Liver (tissue), 9 donors: Measurements from ENCODE around the gene ATP5F1D. TPM values are rescaled to one million over a fixed set of nuclear protein-coding genes. Genes with fewer than 3 reads are reported as not detected.

Experiments
- DNase-seq: peaks from one replicate; pipeline ENCODE4 v3.0.0-alpha.2; 2017; ENCODE audit warnings: low spot score
- H3K27ac ChIP-seq, 2 donors: one replicate each; pipeline ENCODE4 v1.7.0; 2013; ENCODE audit warnings: inconsistent platforms in 2 of 2, low read length in 2 of 2, control low read depth in 1 of 2, low read depth in 1 of 2, mild to moderate bottlenecking in 1 of 2
- H3K27me3 ChIP-seq, 4 donors: one replicate each; pipeline versions ENCODE4 v1.6.1 to v1.7.0; 2013; ENCODE audit warnings: low read length in 3 of 4, inconsistent platforms in 1 of 4, mild to moderate bottlenecking in 1 of 4, moderate library complexity in 1 of 4; ENCODE audit not compliant: control insufficient read depth in 4 of 4, insufficient read depth in 4 of 4
- H3K36me3 ChIP-seq, 4 donors: one replicate each; pipeline versions ENCODE4 v1.6.1 to v1.7.0; 2013; ENCODE audit warnings: low read length in 3 of 4, mild to moderate bottlenecking in 3 of 4, low read depth in 1 of 4, moderate library complexity in 1 of 4; ENCODE audit not compliant: control insufficient read depth in 4 of 4, insufficient read depth in 3 of 4
- H3K4me1 ChIP-seq, 4 donors: one replicate each; pipeline versions ENCODE4 v1.6.1 to v1.7.0; 2013; ENCODE audit warnings: low read length in 3 of 4, mild to moderate bottlenecking in 3 of 4, moderate library complexity in 1 of 4; ENCODE audit not compliant: control insufficient read depth in 4 of 4, insufficient read depth in 4 of 4
- H3K4me3 ChIP-seq, 3 donors: one replicate each; pipeline versions ENCODE4 v1.6.1 to v1.7.0; 2013; ENCODE audit warnings: low read length in 3 of 3, control low read depth in 1 of 3, low read depth in 1 of 3, mild to moderate bottlenecking in 1 of 3
- H3K9ac ChIP-seq, 2 donors: one replicate each; pipeline ENCODE4 v1.7.0; 2013; ENCODE audit warnings: low read length in 2 of 2, mild to moderate bottlenecking in 2 of 2, moderate library complexity in 2 of 2, control low read depth in 1 of 2, low read depth in 1 of 2
- H3K9me3 ChIP-seq, 4 donors: one replicate each; pipeline versions ENCODE4 v1.6.1 to v1.7.0; 2013; ENCODE audit warnings: low read length in 3 of 4; ENCODE audit not compliant: control insufficient read depth in 4 of 4
- EGR1 ChIP-seq, 2 donors: IDR thresholded peaks; 2 replicates each; pipeline ENCODE4 v1.6.1; 2016 to 2018; ENCODE audit warnings: antibody characterized with exemption in 2 of 2, low read depth in 2 of 2
- FOXA1 ChIP-seq: IDR thresholded peaks from 2 replicates; pipeline ENCODE4 v1.6.1; 2016; ENCODE audit warnings: antibody characterized with exemption
- FOXA2 ChIP-seq: IDR thresholded peaks from 2 replicates; pipeline ENCODE4 v1.6.1; 2016; ENCODE audit warnings: antibody characterized with exemption
- GABPA ChIP-seq, 2 donors: IDR thresholded peaks in 1 of 2; conservative IDR thresholded peaks in 1 of 2; 2 replicates each; pipeline ENCODE4 v1.6.1; 2016; ENCODE audit warnings: antibody characterized with exemption in 2 of 2, mild to moderate bottlenecking in 1 of 2, moderate library complexity in 1 of 2
- HNF4A ChIP-seq, 2 donors: conservative IDR thresholded peaks; 2 replicates each; pipeline ENCODE4 v1.6.1; 2016; ENCODE audit warnings: antibody characterized with exemption in 2 of 2, mild to moderate bottlenecking in 2 of 2
- HNF4G ChIP-seq: IDR thresholded peaks from 2 replicates; pipeline ENCODE4 v1.6.1; 2016; ENCODE audit warnings: antibody characterized with exemption
- JUND ChIP-seq, 2 donors: IDR thresholded peaks; 2 replicates each; pipeline ENCODE4 v1.6.1; 2016; ENCODE audit warnings: antibody characterized with exemption in 2 of 2
- RXRA ChIP-seq, 2 donors: IDR thresholded peaks; 2 replicates each; pipeline ENCODE4 v1.6.1; 2017 to 2018; ENCODE audit warnings: antibody characterized with exemption in 2 of 2, mild to moderate bottlenecking in 1 of 2
- SP1 ChIP-seq: IDR thresholded peaks from 2 replicates; pipeline ENCODE4 v1.6.1; 2018; ENCODE audit warnings: antibody characterized with exemption, mild to moderate bottlenecking
- TAF1 ChIP-seq: conservative IDR thresholded peaks from 2 replicates; pipeline ENCODE4 v1.6.1; 2016; ENCODE audit warnings: antibody characterized with exemption, mild to moderate bottlenecking
- YY1 ChIP-seq: IDR thresholded peaks from 2 replicates; pipeline ENCODE4 v1.6.1; 2016; ENCODE audit warnings: antibody characterized with exemption, mild to moderate bottlenecking
- WGBS: extraction: QIAGEN DNeasy Blood & Tissue Kit; methylation state at CpG from one replicate; pipeline ENCODE4 v1.1.7; 2013; 5-methylcytosine and 5-hydroxymethylcytosine counted together
- polyA plus RNA-seq, 2 donors: library from polyadenylated mRNA; stranded (reverse) in 1 of 2; unstranded in 1 of 2; fragments of 200-250 nt in 1 of 2; fragments of >200 nt in 1 of 2; fragmentation: Nextera tagmentation in 1 of 2; extraction: Ambion mirVana in 1 of 2; gene quantifications; one replicate each; pipeline versions ENCODE4 v1.2.1 to v1.2.3, GENCODE V29; 2013 to 2015
- total RNA-seq, 2 donors: library from RNA; depleted of rRNA; stranded (reverse); fragments of >200 nt; gene quantifications; one replicate each; pipeline ENCODE4 v1.2.3, GENCODE V29; 2014
- TF ChIP-seq, protein P1 (sequence below): fragments of 150-350 bp; IDR thresholded peaks from 2 replicates; pipeline ENCODE4 v1.5.1; 2017; ENCODE audit warnings: improper control_type of control experiment, low read depth, low read length; ENCODE audit not compliant: missing input control
- TF ChIP-seq, protein P2 (sequence below): IDR thresholded peaks from 2 replicates; pipeline ENCODE4 v1.6.1; 2016; ENCODE audit warnings: antibody characterized with exemption
- TF ChIP-seq, protein P3 (sequence below): IDR thresholded peaks from 2 replicates; pipeline ENCODE4 v1.6.1; 2016; ENCODE audit warnings: antibody characterized with exemption, mild to moderate bottlenecking
- TF ChIP-seq, protein P4 (sequence below): IDR thresholded peaks from 2 replicates; pipeline ENCODE4 v1.6.1; 2016; ENCODE audit warnings: antibody characterized with exemption
- donor health status: healthy.
- donor health status: healthy.
- donor health status: healthy.
- donor health status: healthy.
- donor health status: healthy.

The ATP5F1D gene
- total and polyA plus RNA-seq, 4 donors = 20.2 to 315 (median 145) TPM

DNA sequence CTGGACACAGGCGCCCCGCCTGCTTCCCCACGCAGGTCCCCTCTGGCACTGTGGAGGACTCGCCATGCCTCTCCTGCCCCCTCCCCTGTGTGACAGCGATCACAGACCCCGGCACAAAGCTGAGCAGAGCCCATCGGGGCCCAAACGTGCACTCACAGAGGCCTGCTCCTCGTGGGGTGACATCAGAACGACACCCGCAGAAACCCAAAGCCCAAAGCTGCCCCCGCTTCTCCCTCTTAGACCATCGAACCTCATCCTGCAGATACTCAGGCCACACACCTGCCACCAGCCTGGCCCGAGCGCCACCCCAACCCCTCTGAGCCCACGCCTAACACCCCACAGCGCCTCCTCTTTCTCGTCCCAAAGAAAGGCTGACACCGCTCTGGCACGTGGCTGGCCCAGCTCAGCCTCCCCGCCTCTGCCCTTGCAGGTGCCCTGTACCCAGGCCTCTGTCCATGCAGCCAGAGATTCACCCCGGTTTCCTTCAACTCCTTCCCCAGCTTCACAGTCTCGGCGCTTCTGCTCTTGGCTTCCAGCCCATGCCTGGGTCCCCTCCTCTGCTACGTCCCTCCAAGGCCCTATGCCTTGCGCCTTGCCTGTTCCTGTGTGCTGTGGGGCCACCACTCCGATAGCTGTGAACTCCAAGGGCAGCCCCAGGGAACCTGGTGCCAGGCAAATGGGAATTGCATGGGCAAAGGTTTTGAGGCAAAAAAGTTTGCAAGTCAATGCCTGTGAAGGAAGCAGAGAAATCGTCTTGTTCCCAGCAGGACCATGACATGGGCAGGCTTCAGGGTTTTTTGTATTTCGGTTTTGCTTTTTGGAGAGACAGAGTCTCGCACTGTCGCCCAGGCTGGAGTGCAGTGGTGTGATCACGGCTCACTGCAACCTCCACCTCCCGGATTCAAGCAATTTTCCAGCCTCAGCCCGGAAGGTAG is 2.9 kb upstream of the ATP5F1D start (continued):
- TF ChIP-seq, protein P1, sequence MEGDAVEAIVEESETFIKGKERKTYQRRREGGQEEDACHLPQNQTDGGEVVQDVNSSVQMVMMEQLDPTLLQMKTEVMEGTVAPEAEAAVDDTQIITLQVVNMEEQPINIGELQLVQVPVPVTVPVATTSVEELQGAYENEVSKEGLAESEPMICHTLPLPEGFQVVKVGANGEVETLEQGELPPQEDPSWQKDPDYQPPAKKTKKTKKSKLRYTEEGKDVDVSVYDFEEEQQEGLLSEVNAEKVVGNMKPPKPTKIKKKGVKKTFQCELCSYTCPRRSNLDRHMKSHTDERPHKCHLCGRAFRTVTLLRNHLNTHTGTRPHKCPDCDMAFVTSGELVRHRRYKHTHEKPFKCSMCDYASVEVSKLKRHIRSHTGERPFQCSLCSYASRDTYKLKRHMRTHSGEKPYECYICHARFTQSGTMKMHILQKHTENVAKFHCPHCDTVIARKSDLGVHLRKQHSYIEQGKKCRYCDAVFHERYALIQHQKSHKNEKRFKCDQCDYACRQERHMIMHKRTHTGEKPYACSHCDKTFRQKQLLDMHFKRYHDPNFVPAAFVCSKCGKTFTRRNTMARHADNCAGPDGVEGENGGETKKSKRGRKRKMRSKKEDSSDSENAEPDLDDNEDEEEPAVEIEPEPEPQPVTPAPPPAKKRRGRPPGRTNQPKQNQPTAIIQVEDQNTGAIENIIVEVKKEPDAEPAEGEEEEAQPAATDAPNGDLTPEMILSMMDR = no peak
- no peak for TF ChIP-seq HNF4G

DNA sequence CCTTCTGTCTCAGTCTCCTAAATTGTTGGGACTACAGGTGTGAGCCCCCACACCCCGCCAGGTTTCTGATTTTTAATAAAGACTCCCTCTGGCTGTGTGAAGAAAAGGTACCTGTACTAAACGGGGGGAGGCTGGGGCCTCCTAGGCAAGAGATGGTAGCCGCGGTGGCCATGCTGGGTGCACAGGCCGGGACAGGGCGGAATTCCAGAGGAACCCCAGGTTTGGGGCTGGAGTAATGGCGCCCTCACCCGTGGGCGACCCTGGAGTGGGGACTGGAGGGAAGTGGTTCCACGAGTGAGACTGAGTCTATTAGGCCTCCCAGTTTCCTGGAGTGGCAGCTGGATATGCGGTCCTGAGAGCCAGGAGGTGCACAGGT is 2.1 kb upstream of the ATP5F1D start:
- no peaks in the 10 kb centered on the region for H3K27me3 ChIP-seq

More for the DNA sequence above, 2.1 kb upstream of the ATP5F1D start:
- TF ChIP-seq, protein P2, sequence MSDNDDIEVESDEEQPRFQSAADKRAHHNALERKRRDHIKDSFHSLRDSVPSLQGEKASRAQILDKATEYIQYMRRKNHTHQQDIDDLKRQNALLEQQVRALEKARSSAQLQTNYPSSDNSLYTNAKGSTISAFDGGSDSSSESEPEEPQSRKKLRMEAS = no peak
- TF ChIP-seq HNF4A (conservative IDR thresholded peaks at IDR 0.05) (no peak), YY1 (no peak), EGR1 (IDR thresholded peaks at IDR 0.05; ENCODE audit: low read depth in 2 of 2) (no peak), JUND (IDR thresholded peaks at IDR 0.05) (no peak), GABPA (IDR thresholded peaks at IDR 0.05 in 1 of 2, conservative IDR thresholded peaks at IDR 0.05 in 1 of 2) (no peak), TAF1 (no peak), RXRA (IDR thresholded peaks at IDR 0.05) (no peak), HNF4G (no peak), FOXA2 (no peak), SP1 (no peak), FOXA1 (no peak)
- TF ChIP-seq, protein P3, sequence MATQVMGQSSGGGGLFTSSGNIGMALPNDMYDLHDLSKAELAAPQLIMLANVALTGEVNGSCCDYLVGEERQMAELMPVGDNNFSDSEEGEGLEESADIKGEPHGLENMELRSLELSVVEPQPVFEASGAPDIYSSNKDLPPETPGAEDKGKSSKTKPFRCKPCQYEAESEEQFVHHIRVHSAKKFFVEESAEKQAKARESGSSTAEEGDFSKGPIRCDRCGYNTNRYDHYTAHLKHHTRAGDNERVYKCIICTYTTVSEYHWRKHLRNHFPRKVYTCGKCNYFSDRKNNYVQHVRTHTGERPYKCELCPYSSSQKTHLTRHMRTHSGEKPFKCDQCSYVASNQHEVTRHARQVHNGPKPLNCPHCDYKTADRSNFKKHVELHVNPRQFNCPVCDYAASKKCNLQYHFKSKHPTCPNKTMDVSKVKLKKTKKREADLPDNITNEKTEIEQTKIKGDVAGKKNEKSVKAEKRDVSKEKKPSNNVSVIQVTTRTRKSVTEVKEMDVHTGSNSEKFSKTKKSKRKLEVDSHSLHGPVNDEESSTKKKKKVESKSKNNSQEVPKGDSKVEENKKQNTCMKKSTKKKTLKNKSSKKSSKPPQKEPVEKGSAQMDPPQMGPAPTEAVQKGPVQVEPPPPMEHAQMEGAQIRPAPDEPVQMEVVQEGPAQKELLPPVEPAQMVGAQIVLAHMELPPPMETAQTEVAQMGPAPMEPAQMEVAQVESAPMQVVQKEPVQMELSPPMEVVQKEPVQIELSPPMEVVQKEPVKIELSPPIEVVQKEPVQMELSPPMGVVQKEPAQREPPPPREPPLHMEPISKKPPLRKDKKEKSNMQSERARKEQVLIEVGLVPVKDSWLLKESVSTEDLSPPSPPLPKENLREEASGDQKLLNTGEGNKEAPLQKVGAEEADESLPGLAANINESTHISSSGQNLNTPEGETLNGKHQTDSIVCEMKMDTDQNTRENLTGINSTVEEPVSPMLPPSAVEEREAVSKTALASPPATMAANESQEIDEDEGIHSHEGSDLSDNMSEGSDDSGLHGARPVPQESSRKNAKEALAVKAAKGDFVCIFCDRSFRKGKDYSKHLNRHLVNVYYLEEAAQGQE = no peak
- TF ChIP-seq, protein P1 = no peak
- TF ChIP-seq, protein P4, sequence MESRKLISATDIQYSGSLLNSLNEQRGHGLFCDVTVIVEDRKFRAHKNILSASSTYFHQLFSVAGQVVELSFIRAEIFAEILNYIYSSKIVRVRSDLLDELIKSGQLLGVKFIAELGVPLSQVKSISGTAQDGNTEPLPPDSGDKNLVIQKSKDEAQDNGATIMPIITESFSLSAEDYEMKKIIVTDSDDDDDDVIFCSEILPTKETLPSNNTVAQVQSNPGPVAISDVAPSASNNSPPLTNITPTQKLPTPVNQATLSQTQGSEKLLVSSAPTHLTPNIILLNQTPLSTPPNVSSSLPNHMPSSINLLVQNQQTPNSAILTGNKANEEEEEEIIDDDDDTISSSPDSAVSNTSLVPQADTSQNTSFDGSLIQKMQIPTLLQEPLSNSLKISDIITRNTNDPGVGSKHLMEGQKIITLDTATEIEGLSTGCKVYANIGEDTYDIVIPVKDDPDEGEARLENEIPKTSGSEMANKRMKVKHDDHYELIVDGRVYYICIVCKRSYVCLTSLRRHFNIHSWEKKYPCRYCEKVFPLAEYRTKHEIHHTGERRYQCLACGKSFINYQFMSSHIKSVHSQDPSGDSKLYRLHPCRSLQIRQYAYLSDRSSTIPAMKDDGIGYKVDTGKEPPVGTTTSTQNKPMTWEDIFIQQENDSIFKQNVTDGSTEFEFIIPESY = no peak
- H3K4me1 ChIP-seq = peaks cover 25 to 52% (median 34%) of the 10 kb centered on the region in 4 donors
- no peaks in the 10 kb centered on the region for H3K9me3 ChIP-seq
- no peaks in the 10 kb centered on the region for H3K36me3 ChIP-seq
- no peak overlapping the region for H3K4me3 ChIP-seq
- peak overlapping the region; percentile 38 to 57 for H3K27ac ChIP-seq
- H3K9ac ChIP-seq = no peak overlapping the region
- 84% methylated on average over 11 of the region's 11 CpGs for WGBS
- DNase-seq = no peak
